Ishikawa (cell line): ENCODE results near the gene SYCP2L.

Experiments used
- EGR1 ChIP-seq: IDR thresholded peaks from 2 replicates; pipeline ENCODE4 v1.6.1; 2012
- FOXM1 ChIP-seq: IDR thresholded peaks from 2 replicates; pipeline ENCODE4 v1.6.1; 2012; ENCODE audit warnings: low read depth, borderline replicate concordance
- REST ChIP-seq: IDR thresholded peaks from 2 replicates; pipeline ENCODE4 v1.6.1; 2012; ENCODE audit warnings: low read depth, mild to moderate bottlenecking
- ZBTB7A ChIP-seq: IDR thresholded peaks from 2 replicates; pipeline ENCODE4 v1.6.1; 2012; ENCODE audit warnings: low read depth

GRCh38 chr6:10857259-10857658 is 29.6 kb upstream of the SYCP2L start:
- TF ChIP-seq REST = no peak
- TF ChIP-seq EGR1 = no peak
- no peak for TF ChIP-seq FOXM1
- TF ChIP-seq ZBTB7A = no peak
